Activated CD8-positive, alpha-beta T cell treated with anti-CD3 and anti-CD28 coated beads, Interleukin-2, amount 10 ng/mL, durations not matched to agents 7 days and 5 days (primary cell): ENCODE measurements around the gene IFRD2. TPM values are rescaled to one million over a fixed set of nuclear protein-coding genes. Genes with fewer than 3 reads are reported as not detected.

ENCODE experiments used
- ATAC-seq: fragments of 150-1000 bp; cut with Tn5 transposase; one replicate; pipeline ENCODE4 v1.10.0; 2021; ENCODE audit warnings: moderate library complexity
- CTCF ChIA-PET: fragments of 350-600 bp; sonication (Branson Sonifier 250); formaldehyde crosslinking; loops from one replicate; lab custom pipeline; 2021; ENCODE audit warnings: antibody characterized with exemption; lab: Charles Lee
- POLR2A ChIA-PET: fragments of 350-600 bp; sonication (Branson Sonifier 250); formaldehyde crosslinking; loops from one replicate; lab custom pipeline; 2021; ENCODE audit warnings: antibody characterized with exemption; lab: Charles Lee
- DNase-seq: peaks from one replicate; pipeline ENCODE4 v3.0.0-alpha.2; 2020
- H3K27ac Mint-ChIP-seq: one replicate; pipeline ENCODE4 v1.8.0; 2021; ENCODE audit warnings: mild to moderate bottlenecking, mixed read lengths
- H3K27me3 Mint-ChIP-seq: one replicate; pipeline ENCODE4 v1.8.0; 2021; ENCODE audit warnings: low read depth, mixed read lengths
- H3K36me3 Mint-ChIP-seq: one replicate; pipeline ENCODE4 v1.8.0; 2021; ENCODE audit warnings: low read depth, mixed read lengths
- H3K4me1 Mint-ChIP-seq: one replicate; pipeline ENCODE4 v1.8.0; 2021; ENCODE audit warnings: low read depth, mixed read lengths
- H3K4me3 Mint-ChIP-seq: one replicate; pipeline ENCODE4 v1.8.0; 2021; ENCODE audit warnings: mild to moderate bottlenecking, mixed read lengths
- H3K9me3 Mint-ChIP-seq: one replicate; pipeline ENCODE4 v1.8.0; 2022; ENCODE audit warnings: mixed read lengths; ENCODE audit not compliant: insufficient read depth
- total RNA-seq, 2 experiments: library from RNA; stranded (reverse); gene quantifications; one replicate each; pipeline ENCODE4 v1.2.3, GENCODE V29; 2021

The IFRD2 gene
- total RNA-seq, 2 experiments from 2014 or later: 81.3 to 85.1 TPM

GRCh38 chr3:50279255-50280016, 12.8 kb downstream of the IFRD2 start:
- CTCF ChIA-PET: interaction anchor here (1.0 to 3.7 kb wide), 4 partner anchors 33 to 85 kb away, joined by 3 to 15 read pairs (median 9); no protein-coding TSS in a partner anchor

GRCh38 chr3:50278880-50279224, 13.4 kb downstream of the IFRD2 start, which contains the start of gene LSMEM2:
Gene LSMEM2, plus strand, starts transcription at chr3:50279087. Its CDS starts 27 bp downstream, at chr3:50279114.
- Mint-ChIP-seq H3K4me1 (peaks cover 20% of the 10 kb centered on the region), H3K27me3 (peaks cover 38% of the 10 kb centered on the region), H3K4me3 (no peak within 1 kb of the TSS), H3K9me3 (no peaks in the 10 kb centered on the region), H3K27ac (no peak within 1 kb of the TSS), H3K36me3 (no peaks in the 10 kb centered on the region)
- ChIA-PET CTCF (interaction anchor here (1.0 to 3.7 kb wide), 4 partner anchors 32 to 84 kb away, joined by 3 to 15 read pairs (median 9); no protein-coding TSS in a partner anchor), POLR2A (interaction anchor here (0.7 to 1.2 kb wide), 2 partner anchors 10 to 83 kb away, joined by 3 read pairs; no protein-coding TSS in a partner anchor)
- DNase-seq (no peak), ATAC-seq (no peak)

More at GRCh38 chr3:50279255-50280016, 12.8 kb downstream of the IFRD2 start:
- POLR2A ChIA-PET: interaction anchor here (0.6 to 0.7 kb wide), 2 partner anchors 10 to 18 kb away, joined by 3 to 4 read pairs; no protein-coding TSS in a partner anchor
- Mint-ChIP-seq H3K27me3 (peaks cover 33% of the 10 kb centered on the region), H3K9me3 (no peaks in the 10 kb centered on the region), H3K4me1 (peaks cover 16% of the 10 kb centered on the region), H3K27ac (no peak overlapping the region), H3K4me3 (no peak overlapping the region), H3K36me3 (no peaks in the 10 kb centered on the region)
- ATAC-seq: no peak
- DNase-seq: no peak

- H3K27me3 Mint-ChIP-seq: peaks cover 39% of the 10 kb centered on the region
- H3K27ac Mint-ChIP-seq: no peak overlapping the region
- ATAC-seq (no peak), DNase-seq (no peak)
- no peaks in the 10 kb centered on the region for H3K36me3 Mint-ChIP-seq
- CTCF ChIA-PET: interaction anchor here (1.0 to 3.7 kb wide), 4 partner anchors 32 to 53 kb away, joined by 3 to 15 read pairs (median 12); no protein-coding TSS in a partner anchor
- POLR2A ChIA-PET: interaction anchor here (1.2 kb wide), 1 partner anchor 82 kb away, joined by 3 read pairs; no protein-coding TSS in a partner anchor
- peaks cover 22% of the 10 kb centered on the region for H3K4me1 Mint-ChIP-seq
- H3K4me3 Mint-ChIP-seq: no peak overlapping the region
- H3K9me3 Mint-ChIP-seq: no peaks in the 10 kb centered on the region
These were observed 13.9 kb downstream of the IFRD2 start for GRCh38 chr3:50278123-50278879.

- no peak for DNase-seq
These were observed 15.5 kb downstream of the IFRD2 start for GRCh38 chr3:50276762-50277101.

GRCh38 chr3:50275996-50276761, 16.1 kb downstream of the IFRD2 start:
- peaks cover 43% of the 10 kb centered on the region for H3K27me3 Mint-ChIP-seq
- H3K4me1 Mint-ChIP-seq: peaks cover 34% of the 10 kb centered on the region
- H3K4me3 Mint-ChIP-seq: no peak overlapping the region
- no peaks in the 10 kb centered on the region for H3K9me3 Mint-ChIP-seq
- ATAC-seq (no peak), DNase-seq (peak; percentile 55)
- H3K27ac Mint-ChIP-seq: no peak overlapping the region
- CTCF ChIA-PET: interaction anchor here (0.8 to 3.8 kb wide), 5 partner anchors 16 to 52 kb away, joined by 3 to 17 read pairs (median 3); partner anchors contain the start of gene TUSC2
- H3K36me3 Mint-ChIP-seq: no peaks in the 10 kb centered on the region
- POLR2A ChIA-PET: no interaction called here

More at GRCh38 chr3:50276762-50277101, 15.5 kb downstream of the IFRD2 start:
- ATAC-seq: no peak
- ChIA-PET POLR2A (interaction anchor here (1.1 kb wide), 1 partner anchor 30 kb away, joined by 5 read pairs; no protein-coding TSS in a partner anchor), CTCF (interaction anchor here (0.8 to 3.8 kb wide), 5 partner anchors 17 to 52 kb away, joined by 3 to 17 read pairs (median 9); partner anchors contain the start of gene TUSC2)
- H3K4me1 Mint-ChIP-seq: peaks cover 30% of the 10 kb centered on the region
- no peaks in the 10 kb centered on the region for H3K36me3 Mint-ChIP-seq
- peaks cover 43% of the 10 kb centered on the region for H3K27me3 Mint-ChIP-seq
- no peaks in the 10 kb centered on the region for H3K9me3 Mint-ChIP-seq
- no peak overlapping the region for H3K4me3 Mint-ChIP-seq
- H3K27ac Mint-ChIP-seq: no peak overlapping the region

DNA sequence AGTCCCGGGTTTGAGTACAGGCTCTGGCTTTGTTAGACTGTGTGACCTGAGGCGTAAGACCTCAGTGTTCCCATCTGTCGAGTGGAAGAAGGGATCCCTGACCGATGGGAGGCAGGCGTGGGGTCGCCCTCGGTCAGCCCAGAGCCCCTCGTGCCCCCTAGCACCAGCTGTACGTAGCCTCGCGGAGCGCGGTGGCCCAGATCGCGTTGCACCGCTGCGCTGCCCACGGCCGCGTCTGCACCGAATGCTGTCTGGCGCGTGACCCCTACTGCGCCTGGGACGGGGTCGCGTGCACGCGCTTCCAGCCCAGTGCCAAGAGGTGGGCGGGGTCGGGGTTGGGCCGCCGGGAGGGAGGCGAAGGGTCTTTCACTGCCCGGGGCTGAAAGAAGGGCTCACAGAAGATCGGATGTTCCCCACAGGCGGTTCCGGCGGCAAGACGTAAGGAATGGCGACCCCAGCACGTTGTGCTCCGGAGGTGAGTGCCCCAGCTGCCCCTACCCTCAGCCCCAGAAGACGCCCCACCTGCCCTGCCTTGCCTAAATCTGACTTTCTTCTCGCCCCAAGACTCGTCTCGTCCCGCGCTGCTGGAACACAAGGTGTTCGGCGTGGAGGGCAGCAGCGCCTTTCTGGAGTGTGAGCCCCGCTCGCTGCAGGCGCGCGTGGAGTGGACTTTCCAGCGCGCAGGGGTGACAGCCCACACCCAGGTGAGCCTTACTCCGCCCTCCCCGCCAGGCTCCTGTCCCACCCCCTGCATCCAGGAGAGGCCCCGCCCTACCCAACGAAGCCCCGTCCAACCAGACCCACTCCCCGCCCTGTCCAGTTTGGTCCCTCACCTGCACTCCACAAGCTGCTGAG, 16.9 kb downstream of the IFRD2 start:
- Mint-ChIP-seq H3K9me3 (no peaks in the 10 kb centered on the region), H3K4me1 (peaks cover 34% of the 10 kb centered on the region), H3K36me3 (no peaks in the 10 kb centered on the region), H3K27me3 (peaks cover 43% of the 10 kb centered on the region), H3K4me3 (no peak overlapping the region), H3K27ac (no peak overlapping the region)
- DNase-seq: no peak
- ATAC-seq: no peak
- ChIA-PET CTCF (interaction anchor here (0.6 to 3.8 kb wide), 16 partner anchors 17 to 85 kb away, joined by 3 to 17 read pairs (median 4); partner anchors contain the start of genes GNAI2 and IFRD2), POLR2A (interaction anchor here (1.1 kb wide), 1 partner anchor 23 kb away, joined by 3 read pairs; no protein-coding TSS in a partner anchor)

DNA sequence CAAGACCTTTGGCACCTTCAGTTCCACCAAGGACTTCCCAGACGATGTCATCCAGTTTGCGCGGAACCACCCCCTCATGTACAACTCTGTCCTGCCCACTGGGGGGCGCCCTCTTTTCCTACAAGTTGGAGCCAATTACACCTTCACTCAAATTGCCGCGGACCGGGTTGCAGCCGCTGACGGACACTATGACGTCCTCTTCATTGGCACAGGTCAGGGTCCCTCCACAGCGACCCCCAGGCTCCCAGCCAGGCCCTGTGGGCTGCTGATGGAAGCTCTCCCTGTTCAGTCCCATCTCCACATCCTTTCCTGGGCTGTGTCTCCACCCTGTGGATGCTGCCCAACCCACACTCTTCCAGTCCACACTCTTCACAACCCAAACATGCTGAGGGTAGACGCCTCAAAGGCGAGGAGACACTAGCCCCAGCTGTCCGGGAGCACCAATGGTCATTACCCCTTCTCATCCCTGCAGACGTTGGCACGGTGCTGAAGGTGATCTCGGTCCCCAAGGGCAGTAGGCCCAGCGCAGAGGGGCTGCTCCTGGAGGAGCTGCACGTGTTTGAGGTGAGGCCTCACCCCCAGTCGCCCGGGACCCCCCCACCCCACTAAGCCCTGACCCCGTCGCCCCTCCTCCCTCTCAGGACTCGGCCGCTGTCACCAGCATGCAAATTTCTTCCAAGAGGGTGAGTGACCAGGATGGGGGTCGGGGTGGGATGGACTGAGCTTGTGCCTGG, 17.7 kb downstream of the IFRD2 start:
- no peaks in the 10 kb centered on the region for H3K36me3 Mint-ChIP-seq
- peak overlapping the region; percentile 26 for H3K27ac Mint-ChIP-seq
- no peaks in the 10 kb centered on the region for H3K9me3 Mint-ChIP-seq
- ChIA-PET POLR2A (interaction anchor here (1.1 kb wide), 1 partner anchor 24 kb away, joined by 3 read pairs; no protein-coding TSS in a partner anchor), CTCF (interaction anchor here (0.6 to 3.8 kb wide), 15 partner anchors 16 to 84 kb away, joined by 3 to 17 read pairs (median 4); partner anchors contain the start of genes GNAI2 and IFRD2)
- H3K27me3 Mint-ChIP-seq: peaks cover 43% of the 10 kb centered on the region
- peak; percentile 37 for ATAC-seq
- peak; percentile 86 for DNase-seq
- H3K4me3 Mint-ChIP-seq: peak overlapping the region; percentile 58
- peaks cover 34% of the 10 kb centered on the region for H3K4me1 Mint-ChIP-seq

GRCh38 chr3:50273689-50274065, 18.6 kb downstream of the IFRD2 start:
- no peak overlapping the region for H3K27ac Mint-ChIP-seq
- no peak overlapping the region for H3K4me3 Mint-ChIP-seq
- no peaks in the 10 kb centered on the region for H3K9me3 Mint-ChIP-seq
- no peaks in the 10 kb centered on the region for H3K36me3 Mint-ChIP-seq
- no peak for ATAC-seq
- H3K4me1 Mint-ChIP-seq: peaks cover 34% of the 10 kb centered on the region
- DNase-seq: no peak
- ChIA-PET CTCF (interaction anchor here (0.6 to 1.7 kb wide), 6 partner anchors 13 to 82 kb away, joined by 3 to 6 read pairs (median 4); partner anchors contain the start of genes GNAI2, GNAT1 and IFRD2), POLR2A (no interaction called here)
- H3K27me3 Mint-ChIP-seq: peaks cover 42% of the 10 kb centered on the region

GRCh38 chr3:50272911-50273688, 19.1 kb downstream of the IFRD2 start:
- Mint-ChIP-seq H3K9me3 (no peaks in the 10 kb centered on the region), H3K36me3 (no peaks in the 10 kb centered on the region), H3K4me1 (peaks cover 34% of the 10 kb centered on the region), H3K4me3 (peak overlapping the region; percentile 72), H3K27me3 (peaks cover 40% of the 10 kb centered on the region), H3K27ac (peak overlapping the region; percentile 52)
- DNase-seq (peak; percentile 93), ATAC-seq (peak; percentile 90)
- ChIA-PET POLR2A (interaction anchor here (1.0 kb wide), 1 partner anchor 45 kb away, joined by 3 read pairs; no protein-coding TSS in a partner anchor), CTCF (interaction anchor here (0.6 to 2.6 kb wide), 7 partner anchors 13 to 81 kb away, joined by 3 to 13 read pairs (median 4); partner anchors contain the start of genes GNAT1 and IFRD2)
